GM20000 (cell line): ENCODE data around the gene RSPH10B.
"Not testable (repeated sequence)": the region's sequence is repeated elsewhere in the genome, so short reads cannot be mapped to it uniquely, and the experiment has no call there.

Experiments
- DNase-seq: peaks from one replicate; pipeline ENCODE4 v3.0.0; 2012; ENCODE audit warnings: low spot score
- TF ChIP-seq, protein P1 (sequence below): IDR thresholded peaks from 2 replicates; pipeline ENCODE4 v1.5.1; 2012; ENCODE audit warnings: mild to moderate bottlenecking, control low read depth; ENCODE audit errors: extremely low read depth, missing control alignments

RSPH10B gene

DNA sequence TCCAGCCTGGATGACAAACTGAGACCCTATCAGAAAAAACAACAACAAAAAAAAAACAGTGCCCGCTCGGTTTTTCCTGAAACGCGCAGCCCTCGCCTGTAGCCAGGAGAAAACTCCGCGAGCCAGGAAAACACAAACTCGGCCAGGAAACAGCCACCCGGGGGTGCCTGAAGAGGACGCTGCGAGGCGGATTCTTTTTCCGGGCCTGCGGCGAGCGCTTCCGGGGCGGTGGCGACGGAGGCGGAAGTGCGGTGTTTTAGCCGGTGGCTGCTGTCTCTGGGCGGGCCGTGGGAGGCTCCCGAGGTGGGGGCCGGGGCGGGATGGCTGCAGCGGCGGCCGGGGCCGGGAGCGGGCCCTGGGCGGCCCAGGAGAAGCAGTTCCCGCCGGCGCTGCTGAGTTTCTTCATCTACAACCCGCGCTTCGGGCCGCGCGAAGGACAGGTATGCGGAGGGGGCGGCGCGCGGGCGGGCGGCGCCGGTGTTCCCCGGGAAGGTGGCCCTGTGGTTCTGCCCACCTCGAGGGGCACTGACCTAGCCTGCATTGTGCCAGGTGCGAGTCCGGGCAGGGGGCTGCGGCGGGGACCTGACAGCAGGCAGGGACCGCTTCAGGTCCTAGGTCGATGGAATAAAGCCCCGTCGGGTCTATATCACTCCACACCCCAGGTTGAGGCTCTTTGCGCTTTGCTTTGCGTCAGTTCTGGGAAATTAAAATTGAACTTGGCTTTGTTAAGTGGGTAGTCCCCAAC lies 71.8 kb downstream of the RSPH10B start, which contains the start of gene CCZ1:
TSS of gene CCZ1 (plus strand) at position 254 of the 745 bp plus-strand sequence. CDS start at position 321, 67 bp downstream.
- TF ChIP-seq, protein P1, sequence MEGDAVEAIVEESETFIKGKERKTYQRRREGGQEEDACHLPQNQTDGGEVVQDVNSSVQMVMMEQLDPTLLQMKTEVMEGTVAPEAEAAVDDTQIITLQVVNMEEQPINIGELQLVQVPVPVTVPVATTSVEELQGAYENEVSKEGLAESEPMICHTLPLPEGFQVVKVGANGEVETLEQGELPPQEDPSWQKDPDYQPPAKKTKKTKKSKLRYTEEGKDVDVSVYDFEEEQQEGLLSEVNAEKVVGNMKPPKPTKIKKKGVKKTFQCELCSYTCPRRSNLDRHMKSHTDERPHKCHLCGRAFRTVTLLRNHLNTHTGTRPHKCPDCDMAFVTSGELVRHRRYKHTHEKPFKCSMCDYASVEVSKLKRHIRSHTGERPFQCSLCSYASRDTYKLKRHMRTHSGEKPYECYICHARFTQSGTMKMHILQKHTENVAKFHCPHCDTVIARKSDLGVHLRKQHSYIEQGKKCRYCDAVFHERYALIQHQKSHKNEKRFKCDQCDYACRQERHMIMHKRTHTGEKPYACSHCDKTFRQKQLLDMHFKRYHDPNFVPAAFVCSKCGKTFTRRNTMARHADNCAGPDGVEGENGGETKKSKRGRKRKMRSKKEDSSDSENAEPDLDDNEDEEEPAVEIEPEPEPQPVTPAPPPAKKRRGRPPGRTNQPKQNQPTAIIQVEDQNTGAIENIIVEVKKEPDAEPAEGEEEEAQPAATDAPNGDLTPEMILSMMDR, result peak; percentile 21
- DNase-seq, result peak; percentile 45

DNA sequence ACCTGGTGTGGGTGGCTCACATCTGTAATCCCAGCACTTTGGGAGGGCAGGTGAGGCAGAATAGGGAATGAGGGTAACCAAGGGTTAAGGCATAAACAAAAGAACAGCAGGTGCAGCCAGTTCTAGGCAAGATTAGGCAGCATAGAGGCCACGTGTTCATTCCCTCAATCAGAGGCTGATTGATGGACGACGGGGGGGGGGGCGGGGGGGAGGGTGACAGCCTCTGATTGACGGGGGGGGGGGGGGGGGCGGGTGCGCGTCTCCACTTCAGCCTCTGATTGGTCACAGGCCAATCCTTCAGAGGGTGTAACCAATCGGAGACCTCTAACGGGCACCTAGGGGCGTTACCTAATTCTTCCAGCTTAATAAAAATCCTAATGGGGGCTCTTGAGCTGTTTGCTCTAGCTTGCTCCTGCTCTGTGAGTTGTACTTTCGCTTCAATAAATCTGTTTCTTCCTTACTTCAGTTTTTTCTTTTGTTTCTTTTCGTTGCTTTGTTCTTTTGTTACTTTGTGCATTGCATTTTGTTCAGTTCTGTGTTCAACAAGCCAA lies 73.0 kb downstream of the RSPH10B start:
- DNase-seq, result not testable (repeated sequence)

DNA sequence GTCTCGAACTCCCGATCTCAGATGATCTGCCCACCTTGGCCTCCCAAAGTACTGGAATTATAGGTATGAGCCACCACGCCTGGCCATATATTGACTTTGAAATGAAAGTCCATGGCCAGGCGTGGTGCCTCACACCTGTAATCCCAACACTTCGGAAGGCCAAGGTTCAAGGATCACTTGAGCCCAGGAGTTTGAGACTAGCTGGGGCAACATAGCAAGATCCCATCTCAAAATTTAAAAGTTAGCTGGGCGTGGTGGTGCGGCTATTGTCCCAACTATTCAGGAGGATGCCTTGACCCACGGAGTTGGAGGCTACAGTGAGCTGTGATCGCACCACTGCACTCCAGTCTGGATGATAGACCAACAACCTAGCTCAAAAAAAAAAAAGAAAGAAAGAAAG lies 78.0 kb downstream of the RSPH10B start:
- no peak for DNase-seq

DNA sequence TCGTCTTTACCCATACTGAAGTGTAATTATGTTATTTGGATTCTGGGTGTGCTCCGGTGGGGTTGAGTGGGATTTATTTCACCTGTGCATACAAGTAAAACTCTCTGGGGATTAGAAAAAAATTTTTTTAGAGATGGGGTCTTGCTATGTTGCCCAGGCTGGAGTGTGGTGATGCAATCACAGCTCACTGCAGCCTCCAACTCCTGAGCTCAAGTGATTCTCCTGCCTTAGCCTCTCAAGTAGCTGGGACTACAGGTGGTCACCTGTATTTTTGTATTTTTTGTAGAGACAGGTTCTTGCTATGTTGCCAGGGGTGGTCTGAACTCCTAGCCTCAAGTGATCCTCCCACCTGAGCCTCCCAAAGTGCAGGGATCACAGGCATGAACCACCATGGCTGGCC lies 80.2 kb downstream of the RSPH10B start:
- not testable (repeated sequence) for DNase-seq

More for the DNA sequence above, 78.0 kb downstream of the RSPH10B start:
- TF ChIP-seq, protein P1, result no peak

DNA sequence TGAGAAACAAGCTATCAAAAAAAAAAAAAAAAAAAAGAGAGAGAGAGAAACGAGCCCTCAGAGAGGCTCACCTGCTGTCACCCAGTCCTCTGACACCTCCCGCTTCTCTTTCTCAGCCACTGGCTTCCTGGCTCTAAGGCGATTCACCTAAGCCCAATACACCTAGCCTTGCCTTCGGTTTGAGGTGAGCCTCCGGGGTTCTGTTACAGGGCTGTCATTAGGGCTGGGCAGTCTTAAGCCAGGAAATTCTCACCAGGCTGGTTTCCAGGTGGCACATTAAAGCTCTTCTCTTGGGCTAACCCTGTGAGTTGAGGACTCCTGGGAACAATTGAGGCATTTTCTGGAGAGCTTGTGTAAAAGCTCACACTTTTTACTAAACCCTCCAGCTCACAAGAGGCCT lies 82.5 kb downstream of the RSPH10B start:
- not testable (repeated sequence) for DNase-seq

DNA sequence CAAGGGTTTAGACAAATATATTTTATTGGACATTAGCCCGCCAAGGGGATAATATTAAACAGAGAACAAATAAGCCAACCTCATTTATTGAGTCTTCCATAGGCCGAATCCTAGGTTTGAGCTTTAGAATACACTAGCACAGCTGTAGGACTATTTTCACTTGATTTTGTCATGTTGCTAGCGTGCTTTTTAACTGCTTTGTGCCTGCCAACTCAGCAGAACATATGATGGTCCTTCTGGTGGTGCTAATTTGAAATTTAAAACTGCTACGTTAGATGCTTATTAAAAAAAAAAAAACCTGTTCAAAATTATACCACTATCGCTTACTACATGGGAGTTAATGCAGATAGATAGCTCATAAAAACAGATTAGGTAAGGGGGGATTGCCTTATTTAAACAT lies 86.1 kb downstream of the RSPH10B start:
- DNase-seq, result not testable (repeated sequence)

DNA sequence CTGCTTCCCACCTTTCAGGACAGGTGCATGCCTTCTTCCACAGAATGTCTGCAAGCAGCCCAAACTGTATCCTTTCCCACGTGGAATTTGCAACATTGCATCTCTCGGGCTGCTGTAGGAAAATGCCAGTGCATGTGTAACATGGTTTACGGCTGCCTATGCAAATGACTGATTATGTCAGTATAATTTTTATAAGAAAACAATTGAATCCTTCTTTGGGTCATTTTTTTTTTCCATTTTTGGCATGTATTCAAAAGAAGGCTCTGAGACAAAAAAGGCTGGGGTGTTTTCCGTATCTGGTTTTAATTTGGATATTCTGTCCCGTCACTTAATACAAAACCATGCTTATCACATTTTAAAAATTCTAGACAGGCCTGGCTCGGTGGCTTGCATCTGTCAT lies 90.4 kb downstream of the RSPH10B start:
- DNase-seq, result not testable (repeated sequence)

DNA sequence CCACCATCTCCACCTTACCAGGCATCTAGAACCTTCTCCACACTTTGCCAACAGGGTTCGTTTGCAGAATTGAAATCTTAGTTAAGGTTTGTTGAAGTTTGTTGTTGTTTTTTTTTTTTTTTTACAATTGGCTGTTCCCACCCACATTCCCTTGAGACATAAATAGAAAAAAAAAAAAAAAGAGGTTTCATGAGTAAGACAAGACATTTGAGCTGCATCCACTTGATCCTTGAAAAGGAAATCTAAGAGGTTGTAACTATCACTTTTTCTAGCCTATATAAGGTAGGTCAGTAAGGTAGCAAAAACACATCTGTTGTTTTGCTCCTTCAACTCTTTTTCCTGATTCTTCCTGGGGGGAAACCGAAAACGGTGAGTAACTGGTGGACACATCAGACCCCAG lies 90.9 kb downstream of the RSPH10B start:
- DNase-seq, result not testable (repeated sequence)
